HepG2 (cell line): Measurements from ENCODE around the gene FDPS. TPM values are rescaled to one million over a fixed set of nuclear protein-coding genes. Genes with fewer than 3 reads are reported as not detected.
A peak's percentile ranks its signal among the peaks of the same experiment; 100 is the strongest.

Experiments used
- AKAP8 ChIP-seq: sonication (generic); formaldehyde crosslinking; IDR thresholded peaks from 2 replicates; pipeline ENCODE4 v1.5.1; 2020; ENCODE audit warnings: mild to moderate bottlenecking, missing genetic modification reagents
- ARNT2 ChIP-seq: sonication (generic); formaldehyde crosslinking; IDR thresholded peaks from 2 replicates; pipeline ENCODE4 v1.8.0; 2022; ENCODE audit warnings: mild to moderate bottlenecking, low read depth, missing genetic modification reagents, moderate library complexity
- CHD2 ChIP-seq: IDR thresholded peaks from 2 replicates; pipeline ENCODE4 v1.6.1; 2011; ENCODE audit warnings: low read depth, low read length, improper control_type of control experiment
- CREM ChIP-seq, 2 experiments: sonication (generic) in 1 of 2; formaldehyde crosslinking in 1 of 2; IDR thresholded peaks; 2 replicates each; pipeline versions ENCODE4 v1.4.0 to v1.6.1; 2016 to 2020; ENCODE audit warnings: antibody characterized with exemption in 1 of 2, mild to moderate bottlenecking in 1 of 2, missing genetic modification reagents in 1 of 2
- HHEX ChIP-seq: IDR thresholded peaks from 2 replicates; pipeline ENCODE4 v1.6.1; 2016; ENCODE audit warnings: control low read depth
- KAT8 ChIP-seq: IDR thresholded peaks from 2 replicates; pipeline ENCODE4 v1.6.1; 2016; ENCODE audit warnings: missing genetic modification reagents, missing compliant biosample characterization
- KLF16 ChIP-seq, 2 experiments: sonication (generic) in 1 of 2; formaldehyde crosslinking in 1 of 2; IDR thresholded peaks; 2 replicates each; pipeline versions ENCODE4 v1.6.1 to v1.8.0; 2016 to 2023; ENCODE audit warnings: missing genetic modification reagents in 2 of 2, missing compliant biosample characterization in 1 of 2
- MLLT10 ChIP-seq: sonication (generic); formaldehyde crosslinking; IDR thresholded peaks from 2 replicates; pipeline ENCODE4 v1.4.0; 2020; ENCODE audit warnings: missing genetic modification reagents
- PPARG ChIP-seq: conservative IDR thresholded peaks from 2 replicates; pipeline ENCODE4 v1.6.1; 2016; ENCODE audit warnings: missing biosample characterization, missing genetic modification reagents
- SALL1 ChIP-seq: sonication (generic); formaldehyde crosslinking; IDR thresholded peaks from 2 replicates; pipeline ENCODE4 v1.8.0; 2022; ENCODE audit warnings: mild to moderate bottlenecking, missing genetic modification reagents
- TOE1 ChIP-seq: sonication (generic); formaldehyde crosslinking; IDR thresholded peaks from 2 replicates; pipeline ENCODE4 v1.4.0; 2020; ENCODE audit warnings: mild to moderate bottlenecking, missing genetic modification reagents
- ZNF274 ChIP-seq: sonication (generic); formaldehyde crosslinking; IDR thresholded peaks from 2 replicates; pipeline ENCODE4 v1.5.1; 2020; ENCODE audit warnings: mild to moderate bottlenecking, missing genetic modification reagents
- ZNF547 ChIP-seq: sonication (generic); formaldehyde crosslinking; IDR thresholded peaks from 2 replicates; pipeline ENCODE4 v1.5.1; 2020; ENCODE audit warnings: mild to moderate bottlenecking, missing genetic modification reagents
- ZNF563 ChIP-seq: sonication (generic); formaldehyde crosslinking; IDR thresholded peaks from 2 replicates; pipeline ENCODE4 v1.8.0; 2022; ENCODE audit warnings: mild to moderate bottlenecking, moderate library complexity, missing genetic modification reagents
- ZNF790 ChIP-seq: sonication (generic); formaldehyde crosslinking; IDR thresholded peaks from 2 replicates; pipeline ENCODE4 v1.8.0; 2022; ENCODE audit warnings: missing genetic modification reagents, mild to moderate bottlenecking, borderline replicate concordance
- ZNF792 ChIP-seq: IDR thresholded peaks from 2 replicates; pipeline ENCODE4 v1.6.1; 2016
- polyA plus RNA-seq, 8 experiments: library from polyadenylated mRNA; depleted of rRNA in 3 of 8; stranded (reverse) in 7 of 8; unstranded in 1 of 8; fragments of >200 nt; fragmentation: Illumina TruSeq in 4 of 8; extraction: Trizol in 4 of 8; gene quantifications; 2 replicates each; pipeline versions ENCODE4 v1.2.1 to v1.2.3, GENCODE V29; 2011 to 2016; ENCODE audit warnings: low read depth in 4 of 8, missing spikeins in 1 of 8, mixed read lengths in 1 of 8; ENCODE audit not compliant: insufficient read depth in 1 of 8
- total RNA-seq, 5 experiments: library from RNA; depleted of rRNA; stranded (reverse); fragments of >200 nt; fragmentation: Illumina TruSeq; extraction: Trizol; gene quantifications; 2 replicates each; pipeline ENCODE4 v1.2.3, GENCODE V29; 2016; ENCODE audit warnings: low read depth in 1 of 5
- TF ChIP-seq, protein P1 (sequence below): sonication (generic); formaldehyde crosslinking; IDR thresholded peaks from 2 replicates; pipeline ENCODE4 v1.4.0; 2020; ENCODE audit warnings: missing genetic modification reagents
- TF ChIP-seq, protein P2 (sequence below): sonication (generic); formaldehyde crosslinking; IDR thresholded peaks from 2 replicates; pipeline ENCODE4 v1.5.0; 2020; ENCODE audit warnings: mild to moderate bottlenecking, missing genetic modification reagents, borderline replicate concordance

FDPS gene
- total and polyA plus RNA-seq, 2 of the 13 experiments (the other 11 are each of a cell fraction or from before 2014, with no cell fraction given), result 264 to 519 TPM

DNA sequence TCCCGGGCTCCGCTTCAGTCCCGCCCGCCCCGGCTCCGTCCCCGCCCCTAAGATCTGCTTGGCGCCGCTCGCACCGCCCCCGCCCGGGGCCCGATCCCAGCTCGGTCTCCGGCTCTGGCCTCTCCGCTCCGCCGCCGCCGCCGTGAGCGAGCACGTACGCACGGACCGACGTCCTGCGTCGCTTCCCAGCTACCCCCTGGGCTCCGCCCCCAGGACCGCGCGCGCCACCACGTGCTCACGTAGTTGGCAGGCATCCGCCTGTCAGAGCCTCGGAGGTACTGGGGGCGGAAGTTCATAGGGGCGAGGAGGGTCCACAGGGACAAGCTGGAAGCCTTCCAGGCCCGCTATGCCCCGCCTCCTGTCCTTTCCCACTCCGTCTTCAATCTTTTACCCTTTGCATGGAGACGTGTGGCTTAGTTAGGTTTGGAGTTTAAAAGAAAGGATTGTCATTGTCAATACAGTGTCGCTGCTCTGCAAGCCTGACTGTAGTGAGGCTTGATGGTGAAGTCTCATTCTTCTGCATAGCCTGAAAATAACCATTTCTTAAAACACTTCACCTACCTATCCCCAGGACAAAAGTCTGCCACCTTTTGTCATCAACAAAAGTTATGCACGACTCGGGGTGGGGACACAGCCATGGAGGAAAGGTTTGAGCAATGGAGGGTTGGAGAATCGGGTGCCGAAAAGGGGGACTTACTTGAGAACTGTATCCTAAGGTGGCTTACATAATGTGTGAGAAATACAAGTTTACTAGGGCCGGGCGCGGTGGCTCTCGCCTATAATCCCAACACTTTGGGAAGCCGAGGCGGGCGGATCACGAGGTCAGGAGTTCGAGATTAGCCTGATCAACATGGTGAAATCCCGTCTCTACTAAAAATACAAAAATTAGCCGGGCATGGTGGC, 35.1 kb upstream of the FDPS start, which contains the start of gene CLK2 (continued):
- no peak; a peak in 1 of 4 replicates for TF ChIP-seq KLF16 (CRISPR knock-in tag; IDR thresholded peaks at IDR 0.05)
- no peak for TF ChIP-seq MLLT10 (CRISPR knock-in tag)
- no peak for TF ChIP-seq HHEX (CRISPR knock-in tag)
- TF ChIP-seq PPARG, result peak; percentile 46; the same call in 1 of the 2 replicates
- peak; percentile 83 for TF ChIP-seq ZNF547 (CRISPR knock-in tag)
- TF ChIP-seq AKAP8, result no peak
- TF ChIP-seq, protein P1, sequence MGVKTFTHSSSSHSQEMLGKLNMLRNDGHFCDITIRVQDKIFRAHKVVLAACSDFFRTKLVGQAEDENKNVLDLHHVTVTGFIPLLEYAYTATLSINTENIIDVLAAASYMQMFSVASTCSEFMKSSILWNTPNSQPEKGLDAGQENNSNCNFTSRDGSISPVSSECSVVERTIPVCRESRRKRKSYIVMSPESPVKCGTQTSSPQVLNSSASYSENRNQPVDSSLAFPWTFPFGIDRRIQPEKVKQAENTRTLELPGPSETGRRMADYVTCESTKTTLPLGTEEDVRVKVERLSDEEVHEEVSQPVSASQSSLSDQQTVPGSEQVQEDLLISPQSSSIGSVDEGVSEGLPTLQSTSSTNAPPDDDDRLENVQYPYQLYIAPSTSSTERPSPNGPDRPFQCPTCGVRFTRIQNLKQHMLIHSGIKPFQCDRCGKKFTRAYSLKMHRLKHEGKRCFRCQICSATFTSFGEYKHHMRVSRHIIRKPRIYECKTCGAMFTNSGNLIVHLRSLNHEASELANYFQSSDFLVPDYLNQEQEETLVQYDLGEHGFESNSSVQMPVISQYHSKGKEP, result 0 out of 2 replicates have a peak, but pooled peaks have one; percentile 14
- no peak for TF ChIP-seq CHD2
- TF ChIP-seq ZNF563 (CRISPR knock-in tag), result 0 out of 2 replicates have a peak, but pooled peaks have one; percentile 64
- TF ChIP-seq, protein P2, sequence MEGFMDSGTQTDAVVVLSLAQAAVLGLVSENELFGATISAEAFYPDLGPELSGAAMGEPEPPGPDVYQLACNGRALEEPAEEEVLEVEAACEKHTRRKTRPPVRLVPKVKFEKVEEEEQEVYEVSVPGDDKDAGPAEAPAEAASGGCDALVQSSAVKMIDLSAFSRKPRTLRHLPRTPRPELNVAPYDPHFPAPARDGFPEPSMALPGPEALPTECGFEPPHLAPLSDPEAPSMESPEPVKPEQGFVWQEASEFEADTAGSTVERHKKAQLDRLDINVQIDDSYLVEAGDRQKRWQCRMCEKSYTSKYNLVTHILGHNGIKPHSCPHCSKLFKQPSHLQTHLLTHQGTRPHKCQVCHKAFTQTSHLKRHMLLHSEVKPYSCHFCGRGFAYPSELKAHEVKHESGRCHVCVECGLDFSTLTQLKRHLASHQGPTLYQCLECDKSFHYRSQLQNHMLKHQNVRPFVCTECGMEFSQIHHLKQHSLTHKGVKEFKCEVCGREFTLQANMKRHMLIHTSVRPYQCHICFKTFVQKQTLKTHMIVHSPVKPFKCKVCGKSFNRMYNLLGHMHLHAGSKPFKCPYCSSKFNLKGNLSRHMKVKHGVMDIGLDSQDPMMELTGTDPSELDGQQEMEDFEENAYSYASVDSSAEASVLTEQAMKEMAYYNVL (CRISPR knock-in tag), result no peak
- peak; percentile 92 for TF ChIP-seq KAT8 (CRISPR knock-in tag)
- TF ChIP-seq CREM (IDR thresholded peaks at IDR 0.05), result peak; percentile 51
- no peak for TF ChIP-seq CREM (CRISPR knock-in tag; IDR thresholded peaks at IDR 0.05)
- TF ChIP-seq ZNF792, result peak; percentile 72; the same call in 1 of the 2 replicates
- TF ChIP-seq ZNF790 (CRISPR knock-in tag), result no peak
- TF ChIP-seq ARNT2 (CRISPR knock-in tag), result peak; percentile 63; the same call in 1 of the 2 replicates
- no peak for TF ChIP-seq TOE1 (CRISPR knock-in tag)
- TF ChIP-seq ZNF274 (CRISPR knock-in tag), result peak; percentile 84; the same call in 1 of the 2 replicates
- TF ChIP-seq SALL1 (CRISPR knock-in tag), result peak; percentile 88; the same call in 1 of the 2 replicates
